NCI-H2171 (cell line): ENCODE measurements around the gene TMIGD3.
A peak's percentile ranks its signal among the peaks of the same experiment; 100 is the strongest.
"Not testable (repeated sequence)": the region's sequence is repeated elsewhere in the genome, so short reads cannot be mapped to it uniquely, and the experiment has no call there.

ENCODE experiments used
- DNase-seq: peaks from one replicate; lab custom pipeline; 2025; lab: John Stamatoyannopoulos, UW

Gene TMIGD3

GRCh38 chr1:111503585-111504060 is at the start of gene TMIGD3, which contains the start of gene ADORA3:
TSS of gene TMIGD3 (minus strand) at chr1:111503633. CDS start at chr1:111503354, 279 bp downstream.
TSS of gene ADORA3 (minus strand) at chr1:111503633. CDS start at chr1:111503354, 279 bp downstream.
- no peak for DNase-seq

- no peak for DNase-seq
Measured at GRCh38 chr1:111553196-111553595, 49.8 kb upstream of the TMIGD3 start.

DNA sequence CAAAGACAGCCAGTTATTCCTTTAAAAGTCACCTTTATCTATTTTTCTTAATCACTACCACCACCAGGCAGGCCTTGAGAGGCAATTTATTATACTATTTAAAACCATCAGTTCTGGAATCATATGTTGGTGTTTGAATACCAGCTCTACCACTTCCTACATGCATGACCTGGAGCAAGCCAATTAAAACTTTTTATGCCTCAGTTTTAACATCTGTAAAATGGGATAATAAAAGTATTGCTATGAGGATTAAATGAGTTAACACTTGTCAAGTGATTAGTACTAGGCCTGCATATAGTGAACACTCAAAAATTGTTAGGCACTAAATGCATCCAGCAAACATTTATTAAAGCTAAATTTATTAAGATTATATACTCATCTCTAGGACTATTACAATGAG is 49.2 kb upstream of the TMIGD3 start:
- no peak for DNase-seq

DNA sequence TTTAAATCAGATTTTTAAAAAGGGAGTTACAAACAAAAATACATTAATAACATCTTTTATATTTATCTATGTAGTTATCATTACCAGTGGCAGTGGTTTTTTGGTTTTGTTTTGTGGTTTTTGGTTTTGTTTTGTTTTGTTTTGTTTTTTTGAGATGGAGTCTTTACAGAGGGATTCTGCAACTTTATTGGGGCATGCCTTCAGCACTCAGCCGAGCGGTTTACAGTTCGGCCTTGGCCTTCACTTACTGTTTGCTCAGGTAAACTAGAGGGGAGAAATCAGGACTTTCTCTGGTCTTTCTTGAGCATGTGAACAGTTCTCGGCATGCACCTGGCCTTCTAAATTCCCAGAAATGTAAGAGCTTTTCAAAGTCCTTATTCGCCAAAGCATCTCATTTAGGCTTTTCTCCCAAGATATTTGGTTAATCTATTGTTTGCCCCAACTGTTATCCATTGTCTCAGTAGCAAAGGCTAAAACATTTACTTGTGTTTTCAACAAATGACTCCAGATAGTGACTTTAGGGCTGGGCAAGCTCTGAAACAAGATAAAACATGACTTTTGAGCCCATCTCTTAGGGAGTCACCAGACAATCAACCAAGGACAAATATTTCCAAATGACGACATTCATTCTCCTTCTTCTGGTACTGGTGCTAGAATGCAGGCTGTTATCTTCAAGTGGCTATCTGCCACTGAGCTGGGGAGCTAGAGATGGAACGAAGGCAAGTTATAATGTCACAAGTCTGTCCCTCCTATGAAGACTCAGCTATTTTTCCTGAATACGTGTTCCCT is 48.4 kb upstream of the TMIGD3 start:
- DNase-seq: no peak

GRCh38 chr1:111547786-111548185 is 44.4 kb upstream of the TMIGD3 start:
- DNase-seq: not testable (repeated sequence)

GRCh38 chr1:111542187-111542586 is 38.8 kb upstream of the TMIGD3 start:
- no peak for DNase-seq

GRCh38 chr1:111541721-111542120 is 38.3 kb upstream of the TMIGD3 start:
- DNase-seq: no peak

DNA sequence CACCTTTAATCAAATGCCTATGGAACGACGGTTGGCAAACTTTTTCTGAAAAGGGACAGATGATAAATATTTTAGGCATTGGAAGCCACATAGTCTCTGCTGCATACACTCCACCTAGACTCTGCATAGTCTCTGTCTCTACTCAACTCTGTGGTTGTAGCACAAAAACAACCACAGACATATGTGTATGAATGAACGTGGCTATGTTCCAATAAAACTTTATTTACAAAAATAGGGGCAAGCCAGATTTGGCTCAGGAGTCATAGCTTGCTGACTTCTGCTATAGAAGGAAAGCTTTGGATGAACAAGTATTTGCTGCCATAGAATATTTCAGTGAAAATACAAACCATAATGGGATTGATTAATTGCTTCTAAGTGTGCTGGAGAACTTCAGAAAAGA is 37.5 kb upstream of the TMIGD3 start:
- no peak for DNase-seq

DNA sequence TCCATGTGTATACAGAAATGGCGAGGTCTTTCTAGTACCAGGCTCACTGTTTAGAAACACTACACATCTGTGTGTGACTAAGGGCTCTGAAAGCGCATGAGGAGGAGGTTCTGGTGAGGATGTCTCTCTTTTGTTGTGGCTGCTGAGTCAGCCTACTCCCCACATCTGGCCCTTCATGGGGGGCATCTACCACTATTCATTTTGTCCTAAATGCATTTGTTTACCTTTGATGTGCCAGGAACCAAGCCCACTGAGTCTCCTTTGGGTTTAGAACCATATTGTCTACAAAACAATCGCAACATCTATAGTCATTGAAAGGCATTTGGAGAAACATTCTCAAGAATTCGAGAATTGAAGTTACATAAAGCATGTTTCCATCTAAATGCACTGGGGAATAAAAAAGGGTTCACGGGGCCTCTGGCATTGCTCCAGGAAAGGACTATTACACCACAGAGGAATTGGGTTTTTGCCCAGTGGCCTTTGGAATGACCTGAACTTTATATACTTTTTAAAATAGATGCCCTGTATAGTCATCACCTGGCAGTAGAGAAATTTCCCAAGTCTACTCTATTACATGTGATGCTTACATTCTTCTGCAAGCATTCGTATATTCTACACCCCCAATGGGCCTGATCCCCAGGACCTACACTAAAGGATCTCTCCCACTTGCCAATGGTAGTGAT is 35.1 kb upstream of the TMIGD3 start:
- no peak for DNase-seq

- DNase-seq: no peak
Measured at GRCh38 chr1:111535256-111536191, 32.1 kb upstream of the TMIGD3 start.

GRCh38 chr1:111520053-111520452 is 16.6 kb upstream of the TMIGD3 start:
- no peak for DNase-seq

- peak; percentile 8 for DNase-seq
Measured at GRCh38 chr1:111517469-111518225, 14.2 kb upstream of the TMIGD3 start.

DNA sequence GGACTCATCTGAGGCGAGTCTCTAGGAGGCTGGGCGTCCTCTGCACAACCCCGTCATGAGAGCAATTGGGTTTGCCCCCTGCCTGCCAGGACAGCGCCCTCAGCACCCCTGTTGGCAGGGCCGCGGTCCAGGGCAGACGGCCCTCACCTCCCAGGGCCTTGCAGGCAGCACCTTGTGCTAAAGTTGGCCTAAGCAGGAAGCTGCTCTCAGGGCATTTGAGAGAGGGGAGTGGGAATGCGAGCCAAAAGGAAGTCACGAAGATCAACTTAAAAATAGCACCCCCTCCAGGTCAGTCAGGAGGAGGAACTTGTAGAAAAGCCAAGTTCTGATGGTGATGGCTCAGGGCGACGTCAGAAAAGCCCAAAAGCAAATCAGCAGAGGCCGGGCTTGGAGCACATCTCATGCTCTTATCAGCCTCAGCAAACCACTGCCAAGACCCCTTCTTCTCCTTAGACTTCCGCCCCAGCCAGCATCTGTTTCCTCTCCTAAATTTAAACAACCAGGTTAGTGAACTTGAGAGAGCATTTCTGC is 12.6 kb upstream of the TMIGD3 start:
- DNase-seq: no peak

DNA sequence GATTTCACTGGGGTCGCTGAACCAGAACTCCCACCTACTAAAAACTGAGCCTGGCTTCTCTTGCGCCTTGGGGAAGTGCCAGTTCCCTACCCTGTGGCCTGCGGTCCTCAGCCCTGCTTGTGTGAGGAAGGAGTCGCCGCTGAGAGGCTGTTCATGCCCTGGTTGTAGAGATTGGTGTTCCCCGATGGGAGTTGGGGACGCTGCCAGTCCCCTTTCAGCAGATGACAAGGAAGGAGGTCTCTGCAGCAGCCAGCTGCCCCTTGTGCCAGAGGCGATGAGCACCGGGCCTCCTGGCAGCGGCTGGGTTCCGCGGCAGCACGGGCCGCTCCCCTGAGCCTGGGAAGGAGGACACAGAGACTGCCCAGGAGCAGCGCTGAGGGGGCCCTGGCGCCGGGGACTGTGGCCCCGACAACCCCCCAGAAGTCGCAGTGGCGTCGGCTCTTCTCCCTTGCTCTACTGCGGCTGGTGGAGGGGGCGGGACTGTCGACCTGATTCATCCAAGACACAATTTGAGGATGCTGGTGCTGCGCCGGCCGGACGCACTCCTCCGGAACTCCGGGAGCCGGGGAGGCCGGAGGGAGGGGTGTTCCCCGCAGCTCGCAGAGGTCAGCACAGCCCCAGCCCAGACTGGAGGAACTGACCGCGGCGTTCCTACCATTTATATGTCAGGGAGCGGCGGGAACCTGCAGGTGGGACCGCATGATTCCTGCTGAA is 12.0 kb upstream of the TMIGD3 start:
- DNase-seq: no peak

DNA sequence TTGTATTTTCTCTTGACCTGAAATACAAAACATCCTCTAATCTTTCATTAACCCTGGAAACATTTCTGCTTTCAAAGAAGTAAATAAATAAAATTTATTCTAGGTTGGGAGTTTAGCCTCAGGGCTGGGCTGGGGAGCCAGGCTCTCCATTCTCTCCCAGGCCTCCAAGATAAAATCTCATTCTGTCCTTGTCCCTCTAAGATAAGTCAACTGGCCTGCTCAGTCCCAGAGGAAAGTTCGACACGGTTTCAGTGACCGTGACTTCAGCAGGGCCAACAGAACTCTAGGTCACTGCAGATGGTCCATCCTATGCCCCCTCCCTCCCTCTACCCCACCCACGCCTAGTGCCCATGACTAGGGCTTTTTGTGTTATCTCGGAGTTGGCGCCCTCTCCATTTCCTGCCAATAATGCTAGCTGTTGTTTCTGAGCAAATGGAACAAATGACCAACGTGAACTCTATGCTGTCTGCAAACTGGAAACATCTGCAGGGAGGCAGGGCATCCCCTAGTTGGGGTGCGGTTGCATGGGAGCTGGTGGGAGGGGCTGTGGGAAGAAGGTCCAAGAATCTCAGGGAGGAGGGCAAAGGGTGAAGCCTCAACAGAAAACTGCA is 10.1 kb upstream of the TMIGD3 start:
- DNase-seq: no peak

GRCh38 chr1:111512931-111513330 is 9.5 kb upstream of the TMIGD3 start:
- no peak for DNase-seq

GRCh38 chr1:111512132-111512889 is 8.9 kb upstream of the TMIGD3 start:
- DNase-seq: no peak

DNA sequence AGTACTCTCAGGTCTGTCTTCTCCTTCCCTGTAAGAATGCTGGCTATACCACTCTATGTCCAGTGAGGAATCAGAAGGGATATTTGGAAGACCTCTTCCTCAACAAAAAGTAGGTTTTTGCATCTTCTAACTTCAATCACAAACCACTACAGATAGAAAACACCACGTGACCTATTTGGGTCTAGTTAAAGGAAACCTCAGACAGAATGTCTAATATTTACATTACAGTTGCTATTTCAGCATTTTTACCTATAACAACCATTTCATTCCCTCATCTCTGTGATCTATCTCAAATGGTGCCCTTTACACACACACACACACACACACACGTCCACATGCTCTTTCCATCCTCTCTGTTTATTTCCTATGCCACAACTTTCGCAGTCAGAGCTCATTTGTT is 7.9 kb upstream of the TMIGD3 start:
- DNase-seq: no peak

DNA sequence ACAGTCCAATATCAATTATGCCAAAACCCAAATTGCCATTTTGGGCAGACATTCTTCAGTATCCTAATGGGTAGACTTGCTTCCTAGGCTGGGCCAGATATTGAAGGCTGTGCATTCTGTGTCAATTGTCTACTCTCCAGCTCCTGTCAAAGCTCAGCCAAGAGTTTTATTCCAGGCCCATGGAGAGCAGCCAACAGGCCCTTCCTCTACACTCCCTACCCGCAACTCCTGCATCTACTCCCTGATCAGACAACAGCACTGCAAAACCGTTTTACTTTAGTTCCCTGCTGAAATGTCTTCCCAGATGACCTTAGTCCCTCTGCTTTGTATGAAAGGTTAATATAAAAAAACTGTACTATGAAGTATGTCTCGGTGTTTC is 6.6 kb upstream of the TMIGD3 start:
- DNase-seq: no peak
